ENCODE data around the gene SRGAP3. TPM values are rescaled to one million over a fixed set of nuclear protein-coding genes. Genes with fewer than 3 reads are reported as not detected.

The SRGAP3 gene
- total and polyA plus RNA-seq, 8 donors = 0.31 to 31.7 (median 5.8) TPM

GRCh38 chr3:9179826-9180763, 69.4 kb downstream of the SRGAP3 start:
- WGBS, 5 donors = 72 to 82% (median 79%) methylated on average over 17 of the region's 17 CpGs
- no peak for DNase-seq
- peak overlapping the region in 1 of 5 donors; percentile 5 for H3K27ac ChIP-seq
- intact Hi-C loops (cut with DNase I; ENCODE audit: low total_unique reads) = no loop called here
- TF ChIP-seq CTCF (IDR thresholded peaks at IDR 0.05) = no peak
- no peak for TF ChIP-seq EP300 (IDR thresholded peaks at IDR 0.05)
- H3K9me3 ChIP-seq = no peaks in the 10 kb centered on the region
- peaks cover 0 to 26% (median 10%) of the 10 kb centered on the region in 4 donors for H3K4me1 ChIP-seq
- H3K27me3 ChIP-seq = no peaks in the 10 kb centered on the region
- peak overlapping the region in 1 of 4 donors; percentile 3 for H3K4me3 ChIP-seq
- H3K36me3 ChIP-seq = no peaks in the 10 kb centered on the region

GRCh38 chr3:9178697-9179096, 70.7 kb downstream of the SRGAP3 start:
- no peaks in the 10 kb centered on the region for H3K27me3 ChIP-seq
- no peaks in the 10 kb centered on the region for H3K9me3 ChIP-seq
- no peak overlapping the region for H3K4me3 ChIP-seq
- TF ChIP-seq EP300 (IDR thresholded peaks at IDR 0.05) (no peak), CTCF (IDR thresholded peaks at IDR 0.05) (no peak), POLR2A (IDR thresholded peaks at IDR 0.05) (no peak), POLR2AphosphoS5 (IDR thresholded peaks at IDR 0.05) (no peak)
- intact Hi-C loops (cut with DNase I; ENCODE audit: low total_unique reads) = no loop called here
- H3K27ac ChIP-seq = no peak overlapping the region
- no peak for DNase-seq
- no peaks in the 10 kb centered on the region for H3K36me3 ChIP-seq
- WGBS, 5 donors = 79 to 86% (median 86%) methylated on average over 6 of the region's 6 CpGs
- H3K4me1 ChIP-seq = peaks cover 0 to 22% (median 14%) of the 10 kb centered on the region in 4 donors

GRCh38 chr3:9175421-9175820, 74.0 kb downstream of the SRGAP3 start:
- Histone ChIP-seq H3K27me3 (no peaks in the 10 kb centered on the region), H3K27ac (peak overlapping the region in 1 of 5 donors; percentile 14), H3K4me3 (no peak overlapping the region), H3K4me1 (peaks cover 8 to 22% (median 21%) of the 10 kb centered on the region in 4 donors), H3K36me3 (no peaks in the 10 kb centered on the region), H3K9me3 (no peaks in the 10 kb centered on the region)
- 31 to 54% (median 36%) methylated on average over 5 of the region's 5 CpGs for WGBS, 5 donors
- TF ChIP-seq POLR2AphosphoS5 (IDR thresholded peaks at IDR 0.05) (peak in 1 of 3 donors; percentile 9), EP300 (IDR thresholded peaks at IDR 0.05) (no peak)
- intact Hi-C loops (cut with DNase I; ENCODE audit: low total_unique reads) = no loop called here
- peak; percentile 43 to 66 for DNase-seq

GRCh38 chr3:9173445-9173844, 76.0 kb downstream of the SRGAP3 start:
- no peak for DNase-seq
- H3K36me3 ChIP-seq = no peaks in the 10 kb centered on the region
- H3K9me3 ChIP-seq = no peaks in the 10 kb centered on the region
- peak overlapping the region in 1 of 5 donors; percentile 13 for H3K27ac ChIP-seq
- no peak overlapping the region for H3K4me3 ChIP-seq
- H3K27me3 ChIP-seq = no peaks in the 10 kb centered on the region
- TF ChIP-seq POLR2A (IDR thresholded peaks at IDR 0.05) (no peak), POLR2AphosphoS5 (IDR thresholded peaks at IDR 0.05) (no peak), EP300 (IDR thresholded peaks at IDR 0.05) (no peak), CTCF (IDR thresholded peaks at IDR 0.05) (no peak)
- H3K4me1 ChIP-seq = peaks cover 8 to 31% (median 21%) of the 10 kb centered on the region in 4 donors
- intact Hi-C loops (cut with DNase I; ENCODE audit: low total_unique reads) = no loop called here
- WGBS, 5 donors = 70 to 84% (median 82%) methylated on average over 5 of the region's 5 CpGs
